ENCODE results near the gene TFF1. TPM values are rescaled to one million over a fixed set of nuclear protein-coding genes. Genes with fewer than 3 reads are reported as not detected.

TFF1 gene
- total RNA-seq, 1 donor: not detected

DNA sequence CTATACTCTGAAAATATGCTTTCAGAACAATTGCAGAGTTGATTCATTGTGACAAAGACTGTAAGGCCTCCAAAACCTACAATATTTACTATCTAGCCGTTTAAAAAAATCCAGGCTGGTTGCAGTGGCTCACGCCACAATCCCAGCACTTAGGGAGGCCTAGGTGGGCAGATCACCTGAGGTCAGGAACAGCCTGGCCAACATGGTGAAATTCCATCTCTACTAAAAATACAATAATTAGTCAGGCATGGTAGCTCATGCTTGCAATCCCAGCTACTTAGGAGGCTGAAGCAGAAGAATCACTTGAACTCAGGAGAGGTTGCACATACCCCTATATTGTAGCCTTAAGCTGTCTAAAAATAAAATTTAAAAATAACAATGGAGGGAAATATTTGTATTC lies 10.3 kb downstream of the TFF1 start:
- H3K4me2 ChIP-seq (ENCODE audit: insufficient read depth, low read length): no peak overlapping the region
- H3K4me1 ChIP-seq (ENCODE audit: insufficient read depth, low read length): no peaks in the 10 kb centered on the region
- no peak overlapping the region for H2AFZ ChIP-seq (ENCODE audit: low read length)
- H3K36me3 ChIP-seq (ENCODE audit: insufficient read depth, low read length): no peaks in the 10 kb centered on the region
- no peaks in the 10 kb centered on the region for H3K79me2 ChIP-seq (ENCODE audit: insufficient read depth, low read length)
- H3K4me3 ChIP-seq (ENCODE audit: insufficient read depth, low read length): no peak overlapping the region
- no peak overlapping the region for H3K27ac ChIP-seq (ENCODE audit: low read depth, low read length)
- H4K20me1 ChIP-seq (ENCODE audit: insufficient read depth, low read length): no peaks in the 10 kb centered on the region
- H3K9me3 ChIP-seq (ENCODE audit: low read depth, low read length): no peaks in the 10 kb centered on the region
- TF ChIP-seq CTCF (IDR thresholded peaks at IDR 0.05; ENCODE audit: extremely low read depth, low read depth, low read length): no peak
- no peaks in the 10 kb centered on the region for H3K27me3 ChIP-seq (ENCODE audit: insufficient read depth, low read length)
- no peak for DNase-seq (ENCODE audit: insufficient read length, low spot score, missing footprints)

DNA sequence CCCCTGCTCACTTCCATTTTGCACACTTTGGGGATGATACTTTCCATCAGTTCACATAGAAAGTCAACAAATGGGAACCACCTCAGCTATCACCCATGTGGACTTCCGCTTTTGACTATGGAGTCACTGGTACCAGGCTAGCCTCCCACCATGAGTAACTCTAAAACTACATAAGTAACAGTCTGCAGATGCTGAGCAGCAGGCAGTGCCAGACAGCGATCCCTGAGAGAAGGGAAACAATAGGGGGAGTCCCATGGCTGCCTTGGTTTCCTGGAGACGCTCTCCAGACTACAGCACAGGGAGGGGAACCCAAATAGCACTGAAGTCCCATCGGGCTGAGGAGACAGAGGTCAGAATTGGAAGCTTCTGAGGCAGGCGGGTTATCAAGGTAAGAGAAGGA lies 12.7 kb downstream of the TFF1 start:
- DNase-seq (ENCODE audit: insufficient read length, low spot score, missing footprints): no peak
- H3K4me3 ChIP-seq (ENCODE audit: insufficient read depth, low read length): no peak overlapping the region
- H2AFZ ChIP-seq (ENCODE audit: low read length): no peak overlapping the region
- no peak overlapping the region for H3K4me2 ChIP-seq (ENCODE audit: insufficient read depth, low read length)
- no peaks in the 10 kb centered on the region for H3K36me3 ChIP-seq (ENCODE audit: insufficient read depth, low read length)
- no peaks in the 10 kb centered on the region for H3K79me2 ChIP-seq (ENCODE audit: insufficient read depth, low read length)
- H3K27me3 ChIP-seq (ENCODE audit: insufficient read depth, low read length): no peaks in the 10 kb centered on the region
- H3K4me1 ChIP-seq (ENCODE audit: insufficient read depth, low read length): no peaks in the 10 kb centered on the region
- no peak for TF ChIP-seq CTCF (IDR thresholded peaks at IDR 0.05; ENCODE audit: extremely low read depth, low read depth, low read length)
- H3K27ac ChIP-seq (ENCODE audit: low read depth, low read length): no peak overlapping the region
- no peaks in the 10 kb centered on the region for H3K9me3 ChIP-seq (ENCODE audit: low read depth, low read length)
- no peaks in the 10 kb centered on the region for H4K20me1 ChIP-seq (ENCODE audit: insufficient read depth, low read length)

DNA sequence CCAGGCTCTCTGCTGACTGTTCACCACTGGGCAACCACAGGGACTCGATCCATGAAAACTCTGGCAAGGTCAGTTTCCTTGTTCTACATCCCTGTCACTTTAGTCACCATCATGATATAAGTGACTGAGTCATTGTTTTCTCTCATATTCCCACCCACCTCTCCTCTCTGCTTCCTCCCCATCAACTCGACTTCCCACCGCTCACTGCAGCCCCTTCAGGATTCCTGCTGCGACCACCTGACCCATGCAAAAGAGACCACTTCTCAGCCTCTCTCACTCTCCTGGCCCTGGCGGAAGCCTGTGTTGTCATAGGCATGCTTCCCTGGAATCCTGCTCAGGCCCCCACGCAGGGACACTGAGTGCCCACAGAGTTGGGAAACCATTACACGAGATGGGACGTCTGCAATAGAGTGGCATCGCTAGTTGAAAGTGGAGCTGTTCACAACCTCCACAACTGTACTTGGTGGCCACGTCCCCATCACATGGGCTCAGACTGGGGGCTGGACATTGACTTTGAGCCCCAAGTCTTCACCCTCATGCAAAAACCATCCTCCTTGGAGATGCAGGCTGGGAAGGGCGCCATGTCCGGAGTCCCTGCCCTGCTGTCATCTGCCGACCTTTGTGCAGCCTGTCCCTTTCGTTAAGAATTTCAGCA lies 13.8 kb downstream of the TFF1 start:
- H3K36me3 ChIP-seq (ENCODE audit: insufficient read depth, low read length): no peaks in the 10 kb centered on the region
- H2AFZ ChIP-seq (ENCODE audit: low read length): no peak overlapping the region
- H4K20me1 ChIP-seq (ENCODE audit: insufficient read depth, low read length): no peaks in the 10 kb centered on the region
- no peak for TF ChIP-seq CTCF (IDR thresholded peaks at IDR 0.05; ENCODE audit: extremely low read depth, low read depth, low read length)
- H3K4me1 ChIP-seq (ENCODE audit: insufficient read depth, low read length): no peaks in the 10 kb centered on the region
- H3K27ac ChIP-seq (ENCODE audit: low read depth, low read length): no peak overlapping the region
- H3K4me3 ChIP-seq (ENCODE audit: insufficient read depth, low read length): no peak overlapping the region
- H3K9me3 ChIP-seq (ENCODE audit: low read depth, low read length): no peaks in the 10 kb centered on the region
- H3K27me3 ChIP-seq (ENCODE audit: insufficient read depth, low read length): no peaks in the 10 kb centered on the region
- H3K79me2 ChIP-seq (ENCODE audit: insufficient read depth, low read length): no peaks in the 10 kb centered on the region
- no peak overlapping the region for H3K4me2 ChIP-seq (ENCODE audit: insufficient read depth, low read length)
- no peak for DNase-seq (ENCODE audit: insufficient read length, low spot score, missing footprints)

DNA sequence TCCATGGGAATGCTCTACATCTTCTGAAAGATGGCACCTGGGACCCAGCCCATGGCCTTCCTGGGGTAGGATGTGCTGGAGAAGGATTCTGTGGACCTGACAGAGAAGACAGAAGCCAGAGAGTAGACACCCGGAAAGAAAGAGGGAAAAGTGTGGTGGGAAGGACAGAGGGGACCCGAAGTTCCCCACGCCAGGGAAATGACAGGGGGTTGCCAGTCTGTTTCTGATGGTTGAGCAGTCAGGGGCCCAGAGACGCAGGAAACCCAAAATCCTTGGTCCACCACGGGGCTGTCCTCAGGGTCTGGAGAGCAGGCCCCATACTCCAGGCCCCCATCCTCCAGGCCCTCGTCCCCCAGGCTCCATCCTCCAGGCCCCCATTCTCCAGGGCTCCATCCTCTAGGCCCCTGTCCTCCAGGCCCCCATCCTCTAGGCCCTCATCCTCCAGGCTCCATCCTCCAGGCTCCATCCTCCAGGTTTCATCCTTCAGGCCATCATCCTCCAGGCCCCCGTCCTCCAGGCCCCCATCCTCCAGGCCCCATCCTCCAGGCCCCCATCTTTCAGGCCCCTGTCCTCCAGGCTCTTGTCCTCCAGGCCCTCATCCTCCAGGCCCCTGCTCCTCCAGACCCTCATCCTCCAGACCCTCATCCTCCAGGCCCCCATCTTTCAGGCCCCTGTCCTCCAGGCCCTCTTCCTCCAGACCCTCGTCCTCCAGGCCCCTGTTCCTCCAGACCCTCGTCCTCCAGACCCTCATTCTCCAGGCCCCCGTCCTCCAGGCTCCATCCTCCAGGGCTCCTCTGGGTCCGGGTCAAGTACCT lies 14.5 kb downstream of the TFF1 start:
- DNase-seq (ENCODE audit: insufficient read length, low spot score, missing footprints): no peak

More for the DNA sequence above, 14.5 kb downstream of the TFF1 start:
- no peaks in the 10 kb centered on the region for H3K9me3 ChIP-seq (ENCODE audit: low read depth, low read length)
- no peaks in the 10 kb centered on the region for H3K79me2 ChIP-seq (ENCODE audit: insufficient read depth, low read length)
- TF ChIP-seq CTCF (IDR thresholded peaks at IDR 0.05; ENCODE audit: extremely low read depth, low read depth, low read length): no peak
- no peak overlapping the region for H3K4me2 ChIP-seq (ENCODE audit: insufficient read depth, low read length)
- H4K20me1 ChIP-seq (ENCODE audit: insufficient read depth, low read length): no peaks in the 10 kb centered on the region
- no peak overlapping the region for H3K27ac ChIP-seq (ENCODE audit: low read depth, low read length)
- no peaks in the 10 kb centered on the region for H3K4me1 ChIP-seq (ENCODE audit: insufficient read depth, low read length)
- no peaks in the 10 kb centered on the region for H3K36me3 ChIP-seq (ENCODE audit: insufficient read depth, low read length)
- H2AFZ ChIP-seq (ENCODE audit: low read length): no peak overlapping the region
- H3K4me3 ChIP-seq (ENCODE audit: insufficient read depth, low read length): no peak overlapping the region
- H3K27me3 ChIP-seq (ENCODE audit: insufficient read depth, low read length): no peaks in the 10 kb centered on the region
